ENCODE measurements around the gene KLC4.
"Not testable (repeated sequence)": the region's sequence is repeated elsewhere in the genome, so short reads cannot be mapped to it uniquely, and the experiment has no call there.

Gene KLC4

GRCh38 chr6:43036712-43037111, 22.7 kb upstream of the KLC4 start:
- DNase-seq (ENCODE audit: low spot score) = no peak

- DNase-seq (ENCODE audit: low spot score) = no peak
These were observed 22.2 kb upstream of the KLC4 start for GRCh38 chr6:43037197-43037596.

GRCh38 chr6:43037706-43038105, 21.7 kb upstream of the KLC4 start:
- DNase-seq (ENCODE audit: low spot score) = no peak

GRCh38 chr6:43038727-43039126, 20.7 kb upstream of the KLC4 start:
- DNase-seq (ENCODE audit: low spot score) = no peak

GRCh38 chr6:43040542-43041257, 18.7 kb upstream of the KLC4 start:
- DNase-seq (ENCODE audit: low spot score) = no peak

GRCh38 chr6:43041475-43041874, 18.0 kb upstream of the KLC4 start:
- not testable (repeated sequence) for DNase-seq (ENCODE audit: low spot score)

GRCh38 chr6:43043310-43043709, 16.1 kb upstream of the KLC4 start:
- DNase-seq (ENCODE audit: low spot score) = no peak

GRCh38 chr6:43045371-43045930, 14.0 kb upstream of the KLC4 start:
- DNase-seq (ENCODE audit: low spot score) = no peak

- no peak for DNase-seq (ENCODE audit: low spot score)
These were observed 11.4 kb upstream of the KLC4 start for GRCh38 chr6:43047998-43048397.

GRCh38 chr6:43050981-43051380, 8.4 kb upstream of the KLC4 start:
- no peak for DNase-seq (ENCODE audit: low spot score)

- no peak for DNase-seq (ENCODE audit: low spot score)
These were observed 7.1 kb upstream of the KLC4 start for GRCh38 chr6:43052225-43052841.

GRCh38 chr6:43052842-43053544, 6.4 kb upstream of the KLC4 start:
- no peak for DNase-seq (ENCODE audit: low spot score)

- peak; percentile 89 for DNase-seq (ENCODE audit: low spot score)
These were observed 5.8 kb upstream of the KLC4 start, which contains the start of gene CUL7 for GRCh38 chr6:43053545-43054205. Gene CUL7 (minus strand): TSS chr6:43053851. CDS start chr6:43052788, 1,063 bp downstream.

GRCh38 chr6:43054206-43054943, 5.1 kb upstream of the KLC4 start:
- DNase-seq (ENCODE audit: low spot score) = no peak

GRCh38 chr6:43055966-43056365, 3.5 kb upstream of the KLC4 start:
- DNase-seq (ENCODE audit: low spot score) = no peak

GRCh38 chr6:43058531-43058930, 900 bp upstream of the KLC4 start:
- DNase-seq (ENCODE audit: low spot score) = no peak

- peak; percentile 56 for DNase-seq (ENCODE audit: low spot score)
These were observed 763 bp downstream of the KLC4 start for GRCh38 chr6:43060034-43060754.

- no peak for DNase-seq (ENCODE audit: low spot score)
These were observed 1.6 kb downstream of the KLC4 start for GRCh38 chr6:43060755-43061633.

GRCh38 chr6:43061861-43062260, 2.4 kb downstream of the KLC4 start:
- DNase-seq (ENCODE audit: low spot score) = no peak

GRCh38 chr6:43062818-43063217, 3.4 kb downstream of the KLC4 start:
- no peak for DNase-seq (ENCODE audit: low spot score)

All from SW480 (cell line).